ENCODE measurements around the gene HMCN2.

- no peak for TF ChIP-seq CTCF (conservative IDR thresholded peaks at IDR 0.05; ENCODE audit: low read length)
- no peak for TF ChIP-seq EZH2phosphoT487 (IDR thresholded peaks at IDR 0.05; ENCODE audit: borderline replicate concordance)
Measured at GRCh38 chr9:130370226-130370625, 104.7 kb downstream of the HMCN2 start.
